MCF 10A (cell line): ENCODE data around the gene CAMSAP2. TPM values are rescaled to one million over a fixed set of nuclear protein-coding genes. Genes with fewer than 3 reads are reported as not detected.

Source experiments
- BruUV-seq: library from RNA; stranded (reverse); fragments of 400-500 nt; replicated peaks from 2 replicates; lab custom pipeline; 2021; lab: Mats Ljungman, UMichigan
- CTCF ChIA-PET: fragments of 300-600 bp; sonication (Branson Sonifier 250); formaldehyde crosslinking; extraction: SDS; loops from one replicate; lab custom pipeline; 2021; ENCODE audit warnings: antibody characterized with exemption, inconsistent platforms; lab: Yijun Ruan, JAX
- POLR2A ChIA-PET: fragments of 300-600, 350-650 bp; sonication (Branson Sonifier 250); formaldehyde crosslinking; extraction: SDS; loops from one replicate; lab custom pipeline; 2020; ENCODE audit warnings: antibody characterized with exemption, inconsistent platforms; lab: Yijun Ruan, JAX
- DNase-seq: peaks from one replicate; pipeline ENCODE4 v3.0.0-alpha.2; 2018; ENCODE audit not compliant: unreplicated experiment
- H3K27ac Mint-ChIP-seq: one replicate; pipeline ENCODE4 v1.8.0; 2022; ENCODE audit warnings: mild to moderate bottlenecking, low read depth, mixed read lengths; ENCODE audit not compliant: unreplicated experiment
- H3K27me3 Mint-ChIP-seq: one replicate; pipeline ENCODE4 v1.8.0; 2022; ENCODE audit warnings: mixed read lengths; ENCODE audit not compliant: insufficient read depth, unreplicated experiment
- H3K36me3 Mint-ChIP-seq: one replicate; pipeline ENCODE4 v1.8.0; 2022; ENCODE audit warnings: mild to moderate bottlenecking, moderate library complexity, mixed read lengths; ENCODE audit not compliant: insufficient read depth, unreplicated experiment
- H3K4me1 Mint-ChIP-seq: one replicate; pipeline ENCODE4 v1.8.0; 2022; ENCODE audit warnings: mixed read lengths; ENCODE audit not compliant: insufficient read depth, unreplicated experiment
- H3K4me3 Mint-ChIP-seq: one replicate; pipeline ENCODE4 v1.8.0; 2022; ENCODE audit warnings: mild to moderate bottlenecking, moderate library complexity, mixed read lengths; ENCODE audit not compliant: unreplicated experiment
- H3K9me3 Mint-ChIP-seq: one replicate; pipeline ENCODE4 v1.8.0; 2022; ENCODE audit warnings: mixed read lengths; ENCODE audit not compliant: unreplicated experiment
- CTCF ChIP-seq: fragments of 200-600 bp; IDR thresholded peaks from one replicate; pipeline ENCODE4 v1.8.0; 2022; ENCODE audit warnings: antibody characterized with exemption, mild to moderate bottlenecking; ENCODE audit not compliant: unreplicated experiment
- intact Hi-C: fragments of 100-400 bp; cut with micrococcal nuclease; formaldehyde crosslinking; loops from 2 replicates; pipeline ENCODE4 v1.14.1; 2022
- total RNA-seq: library from RNA; stranded (reverse); gene quantifications from 2 replicates; pipeline ENCODE4 v1.2.3, GENCODE V29; 2022

CAMSAP2 gene
- total RNA-seq, 1 experiment from 2014 or later = 209 TPM

DNA sequence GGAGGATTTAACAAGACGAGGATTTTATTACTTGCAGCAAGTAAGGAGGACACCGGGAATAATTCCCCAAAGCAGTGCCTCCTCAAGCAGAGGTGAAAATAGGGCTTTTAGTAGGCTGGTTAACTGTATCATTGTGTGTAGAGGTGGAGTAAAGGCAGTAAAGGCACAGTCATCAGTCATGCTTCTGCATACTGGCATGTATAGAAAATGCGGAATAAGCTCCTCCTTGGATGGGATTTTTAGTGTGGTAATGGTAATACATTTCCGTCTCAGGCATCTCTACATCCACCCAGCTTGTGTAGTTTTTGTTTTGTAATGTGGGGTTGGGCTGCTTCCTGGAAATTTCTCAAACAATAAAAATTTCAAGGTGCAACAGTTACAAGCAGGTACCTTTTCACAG, 106.7 kb downstream of the CAMSAP2 start:
- intact Hi-C loops = no loop called here
- no TSS peak for BruUV-seq
- Mint-ChIP-seq H3K4me1 (peaks cover 8% of the 10 kb centered on the region), H3K36me3 (peaks cover 95% of the 10 kb centered on the region), H3K4me3 (no peak overlapping the region), H3K27ac (no peak overlapping the region), H3K9me3 (no peaks in the 10 kb centered on the region), H3K27me3 (no peaks in the 10 kb centered on the region)
- POLR2A ChIA-PET = interaction anchor here (0.9 to 1.7 kb wide), 6 partner anchors 9 to 228 kb away, joined by 3 to 7 read pairs (median 4); partner anchors contain the start of genes DDX59 and INAVA
- no peak for DNase-seq
- no peak for TF ChIP-seq CTCF
- CTCF ChIA-PET = interaction anchor here (0.6 to 5.6 kb wide), 7 partner anchors 24 to 223 kb away, joined by 3 to 54 read pairs (median 4); no protein-coding TSS in a partner anchor

DNA sequence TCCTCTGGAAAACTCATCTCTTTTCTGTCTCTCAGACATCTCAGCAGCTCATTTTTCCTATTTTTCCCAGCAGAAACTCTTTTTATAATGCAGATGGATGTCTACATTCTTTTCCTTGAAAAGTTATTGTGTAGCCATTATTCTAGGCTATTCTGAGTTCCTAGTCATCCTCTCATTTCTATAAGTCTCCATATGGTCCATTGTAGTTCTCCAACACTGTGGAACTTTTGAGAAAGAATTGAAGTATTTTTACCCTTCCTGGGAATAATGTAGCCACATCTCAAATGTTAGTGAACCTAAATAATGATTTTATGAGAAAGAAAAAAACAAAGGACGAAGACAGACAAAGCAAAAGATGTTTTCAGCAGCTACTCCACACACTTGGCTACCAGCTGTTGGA, 107.7 kb downstream of the CAMSAP2 start:
- no TSS peak for BruUV-seq
- Mint-ChIP-seq H3K9me3 (no peaks in the 10 kb centered on the region), H3K27me3 (no peaks in the 10 kb centered on the region), H3K4me3 (no peak overlapping the region), H3K27ac (peak overlapping the region; percentile 40), H3K4me1 (peaks cover 15% of the 10 kb centered on the region), H3K36me3 (peaks cover 98% of the 10 kb centered on the region)
- CTCF ChIA-PET = interaction anchor here (0.5 to 2.8 kb wide), 8 partner anchors 8 to 285 kb away, joined by 3 to 9 read pairs (median 4); no protein-coding TSS in a partner anchor
- POLR2A ChIA-PET = interaction anchor here (0.6 to 1.7 kb wide), 10 partner anchors 8 to 229 kb away, joined by 3 to 7 read pairs (median 3); partner anchors contain the start of genes DDX59 and INAVA
- DNase-seq = no peak
- no peak for TF ChIP-seq CTCF
- intact Hi-C loops = no loop called here

DNA sequence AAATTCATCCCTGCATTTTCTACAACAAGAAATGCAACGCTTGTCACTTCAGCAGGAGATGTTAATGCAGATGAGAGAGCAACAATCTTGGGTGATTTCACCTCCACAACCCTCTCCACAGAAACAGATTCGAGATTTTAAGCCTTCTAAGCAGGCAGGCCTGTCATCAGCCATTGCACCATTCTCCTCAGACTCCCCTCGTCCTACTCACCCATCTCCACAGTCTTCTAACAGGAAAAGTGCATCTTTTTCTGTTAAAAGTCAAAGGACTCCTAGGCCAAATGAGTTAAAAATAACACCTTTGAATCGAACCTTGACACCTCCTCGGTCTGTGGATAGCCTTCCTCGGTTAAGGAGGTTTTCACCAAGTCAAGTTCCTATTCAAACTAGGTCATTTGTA, 110.7 kb downstream of the CAMSAP2 start:
- no peak overlapping the region for H3K4me3 Mint-ChIP-seq
- H3K36me3 Mint-ChIP-seq = peaks cover 97% of the 10 kb centered on the region
- no peaks in the 10 kb centered on the region for H3K9me3 Mint-ChIP-seq
- no TSS peak for BruUV-seq
- ChIA-PET POLR2A (interaction anchor here (1.0 kb wide), 1 partner anchor 43 kb away, joined by 3 read pairs; no protein-coding TSS in a partner anchor), CTCF (interaction anchor here (2.8 kb wide), 1 partner anchor 11 kb away, joined by 9 read pairs; no protein-coding TSS in a partner anchor)
- no peaks in the 10 kb centered on the region for H3K27me3 Mint-ChIP-seq
- intact Hi-C loops = no loop called here
- TF ChIP-seq CTCF = no peak
- no peak for DNase-seq
- peaks cover 10% of the 10 kb centered on the region for H3K4me1 Mint-ChIP-seq
- H3K27ac Mint-ChIP-seq = no peak overlapping the region

DNA sequence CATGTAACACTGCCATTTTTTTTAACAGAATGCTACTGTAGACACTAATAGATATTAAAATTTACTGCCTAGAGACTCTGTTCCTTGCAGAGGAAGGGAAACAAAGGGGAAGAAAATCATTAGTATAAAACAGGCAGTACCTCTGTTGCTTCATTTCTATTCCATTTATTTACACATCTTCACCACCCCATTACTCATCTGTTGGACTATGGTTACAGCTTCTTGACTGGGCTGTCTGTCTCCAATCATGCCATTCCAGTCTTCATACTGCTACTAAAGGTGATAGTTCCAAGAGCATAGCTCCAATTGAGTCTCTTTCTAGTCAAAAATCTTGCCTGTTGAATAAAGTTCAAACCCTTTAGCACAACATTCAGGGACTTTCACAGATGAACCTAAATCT, 111.9 kb downstream of the CAMSAP2 start:
- Mint-ChIP-seq H3K4me3 (no peak overlapping the region), H3K4me1 (peaks cover 10% of the 10 kb centered on the region), H3K27ac (peak overlapping the region; percentile 63), H3K9me3 (no peaks in the 10 kb centered on the region), H3K36me3 (peaks cover 99% of the 10 kb centered on the region), H3K27me3 (no peaks in the 10 kb centered on the region)
- ChIA-PET CTCF (interaction anchor here (0.5 to 2.4 kb wide), 14 partner anchors 10 to 1561 kb away, joined by 3 to 10 read pairs (median 4); no protein-coding TSS in a partner anchor), POLR2A (interaction anchor here (0.7 to 1.8 kb wide), 5 partner anchors 11 to 228 kb away, joined by 3 to 5 read pairs (median 5); no protein-coding TSS in a partner anchor)
- BruUV-seq = no TSS peak
- DNase-seq = no peak
- no peak for TF ChIP-seq CTCF
- intact Hi-C loops = no loop called here
